ENCODE results near the gene MTHFD2L.

GRCh38 chr4:74167585-74167984 lies 9.7 kb downstream of the MTHFD2L start:
- no peak for TF ChIP-seq CTCF (IDR thresholded peaks at IDR 0.05; ENCODE audit: insufficient read depth, low read length, poor library complexity, severe bottlenecking)
- TF ChIP-seq EZH2phosphoT487 (conservative IDR thresholded peaks at IDR 0.05; ENCODE audit: low read length): no peak
